ENCODE results near the gene RPS6KA2.
"Not testable (repeated sequence)": the region's sequence is repeated elsewhere in the genome, so short reads cannot be mapped to it uniquely, and the experiment has no call there.

Gene RPS6KA2

GRCh38 chr6:166589337-166589731 lies 37.7 kb downstream of the RPS6KA2 start:
- no peak for DNase-seq

DNA sequence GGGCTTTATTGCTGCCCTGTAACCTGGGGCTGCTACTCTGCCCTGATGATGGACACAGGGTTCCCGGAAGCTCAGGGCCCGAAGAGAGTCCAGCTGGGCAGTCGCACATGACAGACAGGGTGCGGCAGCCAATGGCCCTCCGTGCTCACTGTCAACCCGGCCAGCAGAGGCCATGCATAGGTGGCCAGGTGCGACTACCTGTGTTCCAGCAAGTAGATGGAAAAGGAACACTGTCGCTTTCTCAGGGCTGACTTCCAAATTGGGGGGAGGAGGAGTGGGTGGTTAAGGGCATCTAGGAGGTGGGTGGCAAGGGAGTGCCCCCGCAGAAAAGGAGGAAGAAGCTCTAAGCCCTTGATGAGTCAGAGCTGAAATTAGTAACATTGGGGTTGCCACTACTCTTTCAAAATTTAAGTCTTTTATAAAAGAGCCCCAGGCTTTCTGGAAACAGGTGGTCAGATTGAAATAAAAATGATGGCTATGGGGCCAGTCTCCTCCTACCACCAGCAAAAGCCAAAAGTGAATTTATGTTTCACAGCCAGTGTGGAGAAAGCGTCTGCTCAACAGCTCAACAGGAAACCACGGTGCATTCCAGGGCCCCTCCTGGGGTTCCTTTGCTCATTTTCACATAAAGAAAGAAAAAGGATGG lies 38.2 kb downstream of the RPS6KA2 start:
- no peak for DNase-seq

GRCh38 chr6:166587631-166588413 lies 39.2 kb downstream of the RPS6KA2 start:
- no peak for DNase-seq

DNA sequence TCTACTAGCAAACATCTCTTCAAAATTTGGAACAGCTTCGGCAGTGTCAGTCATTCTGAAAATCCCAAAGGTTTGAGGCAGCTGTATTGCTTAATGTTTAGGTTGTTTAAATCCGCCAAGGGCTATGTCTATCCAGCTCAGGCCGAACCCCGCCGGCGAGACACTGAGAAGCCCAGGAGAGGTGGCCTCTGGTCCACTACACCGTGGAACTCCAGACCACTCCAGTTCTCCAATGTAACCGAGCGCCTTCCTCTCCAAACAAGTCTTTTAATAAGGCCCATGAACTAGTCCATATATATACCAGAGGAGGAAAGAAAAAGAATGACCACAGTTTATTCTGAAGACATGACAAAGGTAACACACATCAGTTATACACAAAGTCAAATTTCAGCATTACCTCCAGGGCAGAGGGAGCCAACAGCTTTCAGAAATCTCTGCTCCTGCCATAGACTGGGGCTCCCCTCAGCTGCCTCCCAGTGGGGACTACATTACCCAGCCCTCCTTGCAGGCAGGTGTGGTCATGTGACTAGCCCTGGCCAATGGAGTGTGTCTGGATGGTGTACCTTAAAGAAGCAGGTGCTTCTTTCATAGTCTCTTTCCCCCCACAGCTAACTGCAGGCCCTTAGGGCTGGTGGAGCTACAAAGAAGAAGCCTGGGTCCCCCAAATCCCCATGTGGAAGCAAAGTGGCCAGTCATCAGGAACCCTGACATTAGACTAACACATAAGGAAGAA lies 40.5 kb downstream of the RPS6KA2 start, which contains the start of gene RAMACL:
Gene RAMACL (minus strand): TSS at position 255 of the 733 bp plus-strand sequence. CDS start 201 bp downstream, at position 54.
- no peak for DNase-seq

DNA sequence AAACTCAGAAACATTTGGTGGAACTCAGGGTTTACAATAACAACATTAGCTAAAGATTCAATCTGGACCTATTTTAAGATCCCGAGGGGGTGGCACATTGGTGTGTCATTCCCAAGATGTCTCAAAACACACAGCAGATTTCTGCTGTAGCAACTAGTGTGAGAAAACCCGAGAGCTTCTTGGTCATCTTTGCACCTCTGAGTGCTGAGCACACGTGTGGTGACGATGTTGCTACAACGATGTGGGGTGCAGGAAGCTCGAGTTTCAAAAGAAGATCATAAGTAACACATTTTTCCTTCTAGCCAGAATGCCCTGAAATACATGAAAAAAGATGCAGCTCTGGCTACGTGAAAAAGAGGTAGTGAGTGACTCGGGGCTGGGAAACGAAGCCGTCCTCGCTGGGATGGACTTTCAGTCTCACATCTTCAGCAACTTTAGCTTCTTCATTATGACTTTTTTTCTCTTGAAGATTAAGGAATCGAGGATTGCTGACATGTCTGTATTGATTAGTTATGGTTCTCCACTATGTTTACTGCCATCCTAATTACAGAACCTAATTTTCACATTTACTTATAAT lies 42.1 kb downstream of the RPS6KA2 start:
- no peak for DNase-seq

GRCh38 chr6:166584155-166584554 lies 42.9 kb downstream of the RPS6KA2 start:
- no peak for DNase-seq

DNA sequence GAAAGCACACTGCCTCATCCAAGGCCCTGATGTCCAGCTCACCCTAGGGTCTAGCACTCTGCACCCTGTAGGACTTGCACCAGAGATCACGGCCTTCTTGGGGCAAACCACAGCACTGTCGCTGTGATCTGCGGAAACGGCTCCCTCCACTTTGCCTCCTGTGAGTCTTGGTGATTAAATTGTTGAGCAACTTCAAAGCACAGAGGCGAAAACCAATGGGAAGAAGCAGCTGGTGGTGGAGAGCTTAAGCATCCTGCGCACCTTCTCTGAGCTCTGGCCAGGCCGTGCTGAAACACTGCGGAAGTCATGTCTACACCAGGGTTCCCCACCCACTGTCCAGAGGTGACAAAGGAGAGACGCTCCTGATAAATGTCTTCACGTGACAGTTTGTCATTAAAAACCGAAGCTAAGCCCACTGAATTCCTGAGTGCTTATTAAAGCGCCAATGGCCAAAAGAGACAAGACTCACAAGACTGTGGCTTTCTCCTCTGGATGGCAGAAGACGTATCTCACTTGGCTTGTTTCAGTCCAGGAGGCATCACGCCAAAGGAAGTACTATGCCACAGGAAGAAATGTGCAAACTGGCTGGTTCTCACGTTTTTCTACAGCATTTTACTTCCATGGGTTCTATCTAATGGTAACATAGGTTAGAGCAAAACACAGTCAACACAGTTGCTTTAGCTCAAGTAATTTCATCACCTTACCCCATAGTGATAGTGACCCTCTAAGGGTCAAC lies 43.7 kb downstream of the RPS6KA2 start:
- DNase-seq, result no peak

DNA sequence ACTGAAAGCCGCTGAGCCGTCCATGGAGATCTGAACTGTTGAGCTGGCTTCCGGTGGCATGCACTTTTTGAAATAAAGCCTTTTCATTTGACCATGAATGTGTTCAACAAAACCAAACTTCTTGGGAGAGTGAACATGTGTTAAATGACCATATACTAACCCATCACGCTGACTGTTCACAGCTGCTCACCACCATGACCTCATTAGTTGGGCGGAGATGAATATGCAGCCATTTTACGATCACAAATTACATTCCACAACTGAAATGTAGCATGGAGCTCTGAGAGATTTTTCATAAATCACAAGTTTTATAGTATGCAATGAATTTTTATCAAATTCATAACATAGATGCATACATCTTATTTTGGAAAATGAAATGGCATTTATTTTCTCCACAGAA lies 44.8 kb downstream of the RPS6KA2 start:
- no peak for DNase-seq

- DNase-seq, result not testable (repeated sequence)
These were observed 45.2 kb downstream of the RPS6KA2 start for GRCh38 chr6:166581801-166582200.

DNA sequence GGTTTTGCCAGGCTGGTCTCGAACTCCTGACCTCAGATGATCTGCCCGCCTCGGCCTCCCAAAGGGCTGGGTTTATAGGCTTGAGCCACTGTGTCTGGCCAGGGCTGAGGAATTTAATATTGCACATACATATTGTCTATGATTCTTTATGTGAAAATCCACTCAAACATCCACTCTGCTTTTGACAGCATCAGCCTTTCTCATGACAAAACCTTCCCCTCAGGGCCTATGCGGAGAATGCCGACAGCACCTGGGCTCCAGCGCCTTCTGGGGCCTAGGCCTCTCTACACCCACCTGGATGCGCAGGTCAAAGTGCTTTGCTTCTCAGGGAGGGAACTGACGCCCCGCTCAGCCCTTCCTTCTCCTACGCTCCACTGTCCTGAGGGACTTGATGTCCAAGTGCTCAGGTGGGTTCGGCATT lies 46.0 kb downstream of the RPS6KA2 start:
- no peak for DNase-seq

DNA sequence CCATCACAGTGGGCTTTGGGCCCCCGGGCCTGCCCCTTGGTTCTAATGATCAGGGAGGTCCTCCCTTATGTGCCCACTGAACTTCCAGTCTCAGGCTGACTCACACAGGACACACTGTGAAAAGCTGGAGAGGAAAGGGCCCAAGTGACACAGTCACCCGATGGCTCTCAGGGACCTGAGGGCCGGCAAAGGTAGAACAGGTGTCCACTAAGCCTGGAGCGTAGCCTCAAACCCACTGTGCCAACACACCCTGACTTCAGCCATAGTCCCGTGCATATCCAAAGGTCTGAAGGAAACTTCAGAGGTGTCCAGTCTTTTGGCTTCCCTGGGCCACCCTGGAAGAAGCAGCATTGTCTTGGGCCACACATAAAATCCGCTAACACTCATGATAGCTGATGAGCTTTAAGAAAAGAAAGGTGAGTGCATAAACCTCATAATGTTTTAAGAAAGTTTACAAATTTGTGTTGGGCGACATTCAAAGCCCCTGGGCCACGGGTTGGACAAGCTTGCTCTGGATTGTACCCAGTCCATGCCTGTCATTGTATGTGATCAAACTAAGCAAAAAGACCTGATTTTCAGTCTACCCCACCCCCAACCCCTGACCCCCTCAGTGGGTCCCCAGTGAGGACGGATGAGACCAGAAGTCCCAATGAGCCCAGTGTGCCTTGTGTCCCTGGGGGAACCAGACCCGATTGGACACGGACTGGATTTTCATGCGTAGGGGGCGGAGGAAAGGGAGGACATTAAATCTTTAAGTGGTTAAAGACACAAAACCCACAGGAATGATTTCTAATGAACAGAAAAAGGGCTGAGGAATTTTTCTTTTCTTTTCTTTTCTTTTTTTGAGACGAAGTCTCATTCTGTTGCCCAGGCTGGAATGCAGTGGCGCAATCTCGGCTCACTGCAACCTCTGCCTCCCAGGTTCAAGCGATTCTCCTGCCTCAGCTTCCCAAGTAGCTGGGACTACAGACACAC lies 46.7 kb downstream of the RPS6KA2 start:
- no peak for DNase-seq

GRCh38 chr6:166579237-166579850 lies 47.7 kb downstream of the RPS6KA2 start:
- DNase-seq, result no peak

DNA sequence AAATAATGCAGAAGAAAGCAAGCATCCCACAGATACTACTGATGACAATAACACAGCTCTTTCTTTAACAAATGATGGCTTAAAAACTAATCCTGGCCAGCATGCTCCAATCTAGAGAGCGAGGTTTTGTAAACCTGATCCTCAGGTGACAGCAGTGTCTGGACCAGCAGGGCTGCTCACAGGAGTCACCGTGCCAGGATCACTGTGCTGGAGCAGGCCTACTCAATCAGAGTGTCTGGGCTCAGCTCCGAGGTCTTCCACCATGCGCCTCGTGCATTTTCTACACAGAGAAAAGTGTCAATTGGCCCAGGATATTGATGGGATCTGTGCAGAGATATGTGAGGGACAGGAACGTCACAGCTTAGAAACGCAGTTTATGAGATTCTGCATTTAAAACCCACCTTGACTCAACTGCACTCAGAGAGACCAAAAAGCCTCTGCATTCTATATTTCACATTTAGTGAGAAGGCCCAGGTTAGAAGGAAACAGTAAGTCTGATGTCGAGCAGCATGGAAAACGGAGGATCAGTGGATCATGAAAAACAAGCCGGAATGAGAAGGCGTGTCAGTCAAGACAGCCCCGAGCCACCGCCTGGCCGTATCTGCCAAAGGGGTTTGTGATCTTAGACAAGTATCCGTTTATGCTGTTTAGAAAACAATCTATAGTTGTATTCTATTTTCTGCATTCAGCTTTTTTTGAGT lies 48.4 kb downstream of the RPS6KA2 start:
- DNase-seq, result no peak

DNA sequence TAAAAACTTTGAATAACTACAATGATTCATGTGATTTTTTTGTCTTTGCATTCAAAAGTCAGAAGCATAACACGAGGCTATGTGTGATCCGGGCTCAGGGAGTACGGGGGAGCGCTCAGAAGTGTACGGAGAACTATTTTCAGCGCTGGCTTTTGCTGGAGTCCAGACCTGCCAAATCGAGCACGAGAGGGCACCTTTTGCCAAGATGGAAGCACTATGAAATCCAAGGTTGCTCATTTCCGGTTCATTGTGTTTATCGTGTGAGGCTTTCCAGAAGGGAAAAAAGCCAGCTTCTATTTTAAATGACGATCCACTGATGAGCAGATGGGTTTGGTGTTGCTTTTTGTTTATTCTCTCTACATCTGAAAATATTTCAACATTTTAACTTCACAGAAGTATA lies 51.8 kb downstream of the RPS6KA2 start:
- DNase-seq, result no peak

DNA sequence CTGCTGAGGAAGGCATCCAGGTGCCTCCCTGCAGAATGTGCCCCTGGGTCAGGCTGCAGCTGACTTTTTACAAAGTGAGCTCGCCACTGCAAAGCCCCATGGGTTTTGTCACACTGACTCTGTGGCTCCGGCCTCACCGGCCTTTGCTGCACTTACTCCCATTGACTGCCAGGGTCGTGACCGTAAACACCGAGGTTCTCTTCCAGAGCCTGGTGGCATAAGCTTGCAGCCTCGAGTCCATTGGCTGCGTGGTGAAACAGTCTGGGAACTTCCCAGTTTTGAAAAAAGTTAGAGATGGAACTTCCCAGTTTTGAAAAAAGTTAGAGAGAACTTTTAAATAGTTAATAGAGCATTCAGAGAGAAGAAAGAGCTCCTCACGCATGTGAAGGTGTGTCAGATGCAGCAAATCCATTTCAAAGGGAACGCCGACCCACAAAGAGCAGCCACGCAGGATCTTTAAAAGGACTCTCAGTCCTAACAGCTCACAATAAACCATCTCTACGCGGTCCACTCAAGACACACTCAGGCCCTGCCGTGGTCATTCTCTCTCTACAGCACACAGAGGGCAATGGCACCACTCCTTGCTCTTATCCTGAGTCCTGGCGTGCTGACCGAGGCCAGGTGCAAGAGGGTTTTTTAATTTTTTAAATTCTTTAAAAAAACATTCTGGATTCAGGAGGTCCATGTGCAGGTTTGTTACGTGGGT lies 53.4 kb downstream of the RPS6KA2 start:
- no peak for DNase-seq

DNA sequence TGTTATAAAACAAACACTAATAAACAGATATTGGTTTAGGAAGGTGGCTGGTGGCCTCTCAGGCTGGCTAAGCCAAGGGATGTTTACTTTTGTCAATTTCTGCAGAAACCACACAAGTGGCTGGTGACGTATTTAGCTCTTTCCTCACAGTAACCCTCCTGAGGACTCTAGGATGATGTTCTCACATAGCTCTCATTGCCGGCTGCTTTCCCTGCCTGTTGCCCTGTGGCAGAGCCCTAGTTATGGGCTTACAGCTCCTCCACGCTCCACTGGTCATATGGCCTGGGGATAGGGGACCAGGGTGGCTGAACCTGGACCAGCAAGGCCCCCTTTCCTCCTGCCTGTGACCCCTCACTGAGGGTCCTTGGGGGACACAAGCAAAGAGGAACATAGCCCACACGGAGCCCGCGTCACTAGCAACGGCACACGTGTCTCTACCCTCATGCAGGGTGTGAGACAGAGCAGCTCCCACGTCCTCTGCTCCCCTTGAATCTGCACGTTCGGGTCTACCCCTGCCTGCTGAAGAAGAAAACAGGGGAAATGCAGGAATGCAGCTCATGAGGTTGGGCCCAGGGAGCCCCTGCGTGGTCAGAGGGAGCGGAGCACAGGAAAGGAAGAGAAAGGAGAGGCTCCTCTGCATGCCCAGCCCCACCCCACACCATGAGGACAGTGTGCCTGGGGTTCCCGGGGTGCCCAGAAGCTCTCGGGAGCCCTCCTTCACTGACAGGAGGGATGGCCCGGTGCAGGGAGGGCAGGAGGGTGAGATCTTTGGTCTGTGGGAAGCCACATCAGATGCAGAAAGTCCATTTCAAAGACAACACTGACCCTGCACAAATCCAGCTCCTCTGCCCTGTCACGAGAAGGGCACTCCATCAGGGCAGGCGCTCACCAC lies 54.4 kb downstream of the RPS6KA2 start:
- peak; percentile 70 for DNase-seq

DNA sequence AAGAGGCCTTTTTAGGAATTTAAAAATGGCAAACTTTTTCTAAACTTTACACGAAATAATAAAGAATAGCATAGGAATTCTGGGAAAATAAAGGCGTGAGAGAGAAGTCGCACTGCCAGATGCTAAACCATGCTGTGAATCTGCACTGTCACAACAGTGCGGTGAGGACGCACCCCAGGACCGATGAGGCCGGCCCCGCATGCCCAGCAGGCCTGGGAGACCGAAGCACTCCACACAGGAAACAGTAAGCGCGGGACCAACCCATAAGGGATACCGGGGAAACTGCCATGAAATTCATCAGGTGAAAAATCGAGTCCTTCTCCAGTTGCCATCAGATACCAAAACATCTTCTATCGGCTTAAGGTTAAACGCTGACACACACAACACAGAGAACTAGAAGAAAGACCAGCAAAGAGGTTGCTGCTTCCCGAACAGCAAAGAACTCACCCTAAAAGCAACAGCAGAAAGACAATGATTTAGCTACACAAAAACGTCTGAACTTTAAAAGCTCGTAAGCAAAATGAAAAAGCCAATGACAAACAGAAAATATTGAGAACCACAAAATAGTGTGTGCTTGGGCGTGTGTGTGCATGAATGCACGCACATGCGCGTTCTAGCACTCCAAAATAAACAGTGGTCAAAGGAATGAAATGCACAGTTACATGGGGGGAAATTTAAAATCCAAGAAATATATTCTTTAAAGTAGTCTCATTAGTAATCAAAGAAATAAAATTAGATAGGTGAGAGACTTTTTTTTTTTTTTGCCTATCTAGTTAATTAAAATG lies 55.9 kb downstream of the RPS6KA2 start:
- no peak for DNase-seq

DNA sequence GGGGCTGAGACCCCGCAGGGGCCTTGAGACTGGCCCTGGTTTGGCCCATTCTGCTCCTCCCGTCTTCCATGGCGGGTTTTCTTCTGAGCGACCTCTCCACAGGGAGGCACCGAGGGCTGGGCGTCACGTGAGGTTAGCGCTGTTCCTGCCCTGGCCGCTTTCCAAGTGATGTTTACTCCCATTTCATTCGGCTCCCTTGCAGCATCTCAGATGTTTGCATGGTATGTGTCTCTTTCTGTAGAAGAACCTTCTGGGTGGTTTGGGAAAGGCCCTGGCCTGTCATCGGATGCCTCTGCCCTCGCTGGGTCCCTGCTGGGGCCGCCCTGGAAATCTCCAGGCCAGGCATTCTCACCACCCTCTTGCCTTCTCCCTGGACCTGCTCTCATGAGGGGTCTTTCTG lies 57.8 kb downstream of the RPS6KA2 start:
- no peak for DNase-seq

Data from DMS79 (cell line).